T-helper 1 cell treated with Interleukin-12 subunit alpha and Interleukin-12 subunit beta and Interleukin-4 antibody, amounts not matched to agents 30 μg/mL and 1 μg/mL, for 36 hours (primary cell): ENCODE measurements around the gene CYP4F12.

Experiments used
- H3K27ac Mint-ChIP-seq: one replicate; pipeline ENCODE4 v1.8.0; 2021; ENCODE audit warnings: mild to moderate bottlenecking, mixed read lengths
- H3K27me3 Mint-ChIP-seq: one replicate; pipeline ENCODE4 v1.8.0; 2021; ENCODE audit warnings: low read depth, mixed read lengths
- H3K36me3 Mint-ChIP-seq: one replicate; pipeline ENCODE4 v1.8.0; 2021; ENCODE audit warnings: low read depth, mixed read lengths
- H3K4me1 Mint-ChIP-seq: one replicate; pipeline ENCODE4 v1.8.0; 2021; ENCODE audit warnings: low read depth, mixed read lengths
- H3K4me3 Mint-ChIP-seq: one replicate; pipeline ENCODE4 v1.8.0; 2021; ENCODE audit warnings: mild to moderate bottlenecking, moderate library complexity, mixed read lengths
- H3K9me3 Mint-ChIP-seq: one replicate; pipeline ENCODE4 v1.8.0; 2021; ENCODE audit warnings: mixed read lengths

CYP4F12 gene

DNA sequence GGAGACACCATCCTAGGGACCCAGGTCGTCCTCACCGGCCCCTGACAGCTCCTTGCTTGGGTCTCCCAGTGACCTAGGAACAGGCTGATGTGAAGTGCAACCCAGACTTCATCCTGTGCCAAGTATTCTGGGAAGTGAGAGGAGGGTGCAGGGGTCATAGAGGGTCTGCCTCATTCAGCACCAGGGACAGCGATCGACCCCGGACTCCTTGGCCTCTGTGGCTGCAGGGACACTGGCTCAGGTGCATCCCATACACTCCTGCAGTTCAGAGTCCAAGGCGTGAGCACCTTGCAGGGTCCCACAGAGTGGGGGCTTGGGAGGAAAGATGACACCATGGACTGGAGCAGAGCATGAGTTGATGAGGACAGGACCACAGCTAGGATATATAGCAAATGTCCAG lies 44.9 kb downstream of the CYP4F12 start:
- Mint-ChIP-seq H3K4me3 (no peak overlapping the region), H3K27me3 (peaks cover 20% of the 10 kb centered on the region), H3K27ac (no peak overlapping the region), H3K4me1 (no peaks in the 10 kb centered on the region), H3K36me3 (no peaks in the 10 kb centered on the region), H3K9me3 (no peaks in the 10 kb centered on the region)

DNA sequence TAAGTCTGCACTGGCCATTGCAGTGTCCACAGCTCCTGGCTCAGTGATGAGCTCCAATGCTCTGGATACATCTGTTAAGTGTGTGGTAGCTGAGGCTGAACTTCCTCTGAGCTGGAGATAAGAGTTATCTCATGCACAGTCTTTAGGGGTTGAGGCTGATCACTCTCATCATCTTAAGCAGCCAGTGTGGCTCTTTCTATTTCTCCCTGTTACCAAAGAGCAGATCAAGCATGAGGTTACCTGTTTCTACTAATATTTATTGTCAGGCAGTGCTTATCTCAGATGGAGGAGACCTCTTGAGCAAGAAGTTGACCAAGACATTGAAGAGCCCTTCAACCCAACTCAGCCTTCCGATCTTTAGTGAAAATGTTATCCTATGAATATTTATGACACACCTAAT lies 48.4 kb downstream of the CYP4F12 start:
- Mint-ChIP-seq H3K27ac (no peak overlapping the region), H3K36me3 (no peaks in the 10 kb centered on the region), H3K4me3 (no peak overlapping the region), H3K27me3 (peaks cover 26% of the 10 kb centered on the region), H3K9me3 (no peaks in the 10 kb centered on the region), H3K4me1 (no peaks in the 10 kb centered on the region)

DNA sequence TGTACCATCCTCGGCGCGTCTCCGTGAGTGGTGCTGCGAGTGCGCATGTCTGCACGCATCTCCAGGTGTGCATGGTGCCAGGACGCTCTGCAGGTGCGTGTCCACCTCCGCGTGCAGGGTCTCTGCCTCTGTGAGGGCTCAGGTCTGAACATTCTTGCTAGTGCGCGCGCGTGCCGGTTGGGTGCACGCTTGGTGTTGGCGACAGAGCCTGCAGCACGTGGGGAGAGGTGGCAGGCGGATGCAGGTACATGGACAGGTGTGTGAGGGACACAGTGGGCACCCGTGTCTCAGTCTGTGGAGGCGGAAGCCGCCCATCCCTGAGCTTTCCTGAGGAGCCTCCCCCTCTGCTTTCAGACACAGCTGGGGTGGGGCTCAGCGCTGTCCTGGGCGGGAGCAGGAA lies 50.1 kb downstream of the CYP4F12 start:
- Mint-ChIP-seq H3K4me1 (no peaks in the 10 kb centered on the region), H3K27ac (no peak overlapping the region), H3K4me3 (no peak overlapping the region), H3K9me3 (no peaks in the 10 kb centered on the region), H3K27me3 (peaks cover 27% of the 10 kb centered on the region), H3K36me3 (no peaks in the 10 kb centered on the region)

DNA sequence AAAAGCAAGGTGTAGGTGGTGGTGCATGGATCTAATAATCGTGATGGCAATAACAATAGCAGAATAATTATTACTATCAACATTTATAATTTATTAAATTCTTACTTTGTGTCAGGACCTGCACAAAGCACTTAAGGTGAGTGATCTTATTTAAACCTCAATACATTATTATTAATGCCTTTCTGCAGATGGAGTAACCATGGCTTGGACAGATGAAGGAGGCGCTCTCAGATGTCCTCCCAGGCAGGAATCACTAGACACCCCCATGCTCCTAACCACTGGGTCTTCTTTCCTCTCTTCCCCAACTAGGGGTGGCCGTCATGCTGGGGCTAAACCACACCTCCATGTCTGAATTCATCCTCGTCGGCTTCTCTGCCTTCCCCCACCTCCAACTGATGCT lies 54.8 kb downstream of the CYP4F12 start, which contains the start of gene OR10H2:
OR10H2 (plus strand) TSS at position 301 of the 400 bp plus-strand sequence; CDS start at position 321, 20 bp downstream.
- H3K4me1 Mint-ChIP-seq: no peaks in the 10 kb centered on the region
- no peak within 1 kb of the TSS for H3K4me3 Mint-ChIP-seq
- no peaks in the 10 kb centered on the region for H3K36me3 Mint-ChIP-seq
- no peak within 1 kb of the TSS for H3K27ac Mint-ChIP-seq
- H3K9me3 Mint-ChIP-seq: no peaks in the 10 kb centered on the region
- peaks cover 9% of the 10 kb centered on the region for H3K27me3 Mint-ChIP-seq

DNA sequence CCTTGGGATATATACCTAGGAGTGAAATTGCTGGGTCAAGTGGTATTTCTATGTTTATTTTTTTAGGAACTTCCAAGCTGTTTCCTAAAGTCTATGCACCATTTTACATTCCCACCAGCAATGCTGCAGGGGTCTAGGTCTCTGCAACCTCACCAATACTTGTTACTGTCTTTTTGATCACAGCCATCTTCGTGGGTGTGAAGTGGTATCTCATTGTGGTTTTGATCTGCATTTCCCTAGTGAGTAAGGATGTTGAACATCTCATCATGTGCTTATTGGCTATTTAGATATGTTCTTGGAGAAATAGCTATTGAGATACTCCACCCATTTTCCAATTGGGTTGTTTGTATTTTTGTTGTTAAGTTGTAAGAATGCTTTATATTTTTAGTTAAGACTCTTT lies 57.7 kb downstream of the CYP4F12 start:
- Mint-ChIP-seq H3K36me3 (no peaks in the 10 kb centered on the region), H3K9me3 (no peaks in the 10 kb centered on the region), H3K4me1 (no peaks in the 10 kb centered on the region), H3K4me3 (no peak overlapping the region), H3K27me3 (peaks cover 6% of the 10 kb centered on the region), H3K27ac (no peak overlapping the region)

DNA sequence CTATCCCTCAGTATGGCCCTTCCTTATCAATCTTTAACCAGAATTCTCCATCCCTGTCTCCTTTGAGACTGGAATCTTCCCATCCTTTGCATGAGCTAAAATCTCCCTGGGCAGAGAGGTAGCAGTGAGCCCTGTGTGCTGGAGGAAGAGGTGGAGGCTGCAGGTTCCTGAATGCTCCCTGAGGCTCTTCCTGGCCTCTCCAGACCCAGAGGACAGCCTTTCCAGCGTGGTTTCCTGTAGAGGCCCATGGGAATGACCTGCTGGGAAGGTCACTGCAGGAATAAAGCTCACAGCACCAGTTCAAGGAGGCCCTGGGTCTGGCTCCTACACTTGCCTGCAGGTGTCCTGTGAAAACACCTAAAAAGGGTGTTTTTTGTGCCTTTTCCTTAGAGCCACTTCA lies 59.5 kb downstream of the CYP4F12 start:
- Mint-ChIP-seq H3K4me1 (no peaks in the 10 kb centered on the region), H3K27ac (no peak overlapping the region), H3K36me3 (no peaks in the 10 kb centered on the region), H3K4me3 (no peak overlapping the region), H3K27me3 (no peaks in the 10 kb centered on the region), H3K9me3 (no peaks in the 10 kb centered on the region)

DNA sequence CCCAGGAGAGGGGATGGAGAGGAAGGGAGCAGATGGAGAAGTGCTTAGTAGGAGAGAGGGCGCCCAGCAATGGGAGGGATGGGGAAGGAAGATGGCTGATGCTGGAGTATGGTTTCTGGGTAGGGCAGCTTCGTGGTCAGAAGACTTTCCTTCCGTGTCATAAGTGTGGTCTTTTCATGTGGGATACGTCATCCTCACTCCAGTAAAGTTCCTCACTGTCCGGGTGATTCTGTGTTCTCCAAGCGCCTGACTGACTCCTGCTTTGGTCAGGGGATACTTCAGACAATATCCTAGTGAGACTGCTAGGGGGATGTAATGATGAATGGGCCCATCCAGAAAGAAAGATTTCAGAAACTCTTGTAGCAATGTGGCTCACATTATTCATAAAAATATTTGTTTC lies 61.0 kb downstream of the CYP4F12 start:
- H3K4me3 Mint-ChIP-seq: no peak overlapping the region
- H3K9me3 Mint-ChIP-seq: no peaks in the 10 kb centered on the region
- no peak overlapping the region for H3K27ac Mint-ChIP-seq
- no peaks in the 10 kb centered on the region for H3K4me1 Mint-ChIP-seq
- H3K27me3 Mint-ChIP-seq: no peaks in the 10 kb centered on the region
- no peaks in the 10 kb centered on the region for H3K36me3 Mint-ChIP-seq

DNA sequence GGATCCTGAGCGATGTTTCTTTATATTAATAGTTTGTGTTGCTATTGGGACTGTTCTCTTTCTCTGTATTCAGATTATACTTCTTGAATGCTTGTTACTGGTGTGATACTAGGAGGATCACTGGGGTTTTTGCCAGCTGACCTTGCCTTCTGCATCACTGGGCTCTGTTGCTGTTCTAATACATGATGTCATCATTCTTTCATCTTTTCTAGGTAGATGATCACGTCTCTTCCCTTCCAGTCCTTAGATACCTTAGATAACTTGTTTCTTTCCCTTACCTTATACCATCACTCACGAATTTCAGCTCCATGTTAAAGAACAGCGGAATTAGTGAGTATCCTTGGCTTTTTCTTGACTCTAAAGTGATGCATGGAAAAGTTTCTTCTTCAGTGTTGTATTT lies 64.8 kb downstream of the CYP4F12 start, which contains the start of gene OR10H3:
OR10H3 (plus strand) TSS at position 264 of the 400 bp plus-strand sequence. CDS start 3,408 bp downstream, outside the sequence.
- H3K27me3 Mint-ChIP-seq: no peaks in the 10 kb centered on the region
- H3K4me1 Mint-ChIP-seq: no peaks in the 10 kb centered on the region

DNA sequence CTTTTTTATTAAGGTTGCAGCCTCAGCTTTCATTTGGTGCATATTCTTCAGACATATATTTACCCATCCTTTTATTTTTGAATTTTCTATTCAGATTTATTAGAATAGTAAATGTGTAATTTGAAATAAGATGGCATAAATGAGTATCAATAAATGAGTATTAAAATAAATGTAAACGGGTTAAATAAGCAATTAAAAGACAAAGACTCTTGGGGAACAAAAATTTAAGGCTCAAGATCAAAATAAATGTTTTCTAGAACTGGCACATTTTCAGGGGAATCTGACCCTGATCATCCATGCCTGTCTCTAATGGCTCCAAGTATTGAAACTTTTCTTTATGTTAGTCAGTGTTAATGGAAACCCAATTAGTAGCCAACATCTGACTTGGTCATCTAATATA lies 67.9 kb downstream of the CYP4F12 start:
- Mint-ChIP-seq H3K4me1 (no peaks in the 10 kb centered on the region), H3K27me3 (peaks cover 7% of the 10 kb centered on the region), H3K4me3 (no peak overlapping the region), H3K27ac (no peak overlapping the region), H3K9me3 (peaks cover 21% of the 10 kb centered on the region), H3K36me3 (no peaks in the 10 kb centered on the region)

More for the DNA sequence above, 64.8 kb downstream of the CYP4F12 start, which contains the start of gene OR10H3:
- Mint-ChIP-seq H3K9me3 (peaks cover 21% of the 10 kb centered on the region), H3K4me3 (no peak within 1 kb of the TSS), H3K27ac (no peak within 1 kb of the TSS), H3K36me3 (no peaks in the 10 kb centered on the region)
